HCT116 (cell line): ENCODE results near the gene SPHKAP. TPM values are rescaled to one million over a fixed set of nuclear protein-coding genes. Genes with fewer than 3 reads are reported as not detected.

Source experiments
- ATAC-seq: fragments of 200-7000 bp; cut with Tn5 transposase; 2 replicates; pipeline ENCODE4 v1.9.1; 2020; ENCODE audit warnings: mild to moderate bottlenecking, moderate library complexity
- BruUV-seq: library from RNA; stranded (reverse); fragments of 400-500 nt; replicated peaks from 2 replicates; lab custom pipeline; 2021; lab: Mats Ljungman, UMichigan
- CTCF ChIA-PET: fragments of 300-600 bp; sonication (Branson Sonifier 250); formaldehyde crosslinking; loops from one replicate; lab custom pipeline; 2021; ENCODE audit warnings: antibody characterized with exemption; lab: Charles Lee
- POLR2A ChIA-PET: fragments of 300-600, 350-600 bp; sonication (Branson Sonifier 250); formaldehyde crosslinking; loops from one replicate; lab custom pipeline; 2021; ENCODE audit warnings: antibody characterized with exemption; lab: Charles Lee
- RAD21 ChIA-PET, 2 experiments: fragments of 300-600 bp; sonication (Branson Sonifier 250); formaldehyde crosslinking; loops; one replicate each; lab custom pipeline; 2023; ENCODE audit warnings: low total read pairs in 2 of 2; ENCODE audit not compliant: uncharacterized antibody in 2 of 2, unreplicated experiment in 2 of 2, low non-redundant PET in 1 of 2; lab: Charles Lee
- DNase-seq: peaks from one replicate; pipeline ENCODE4 v3.0.0-alpha.2; 2010; ENCODE audit warnings: low read depth, low spot score
- H2AFZ ChIP-seq: fragments of 200-600 bp; shearing (Covaris generic), sonication (generic); 2 replicates; pipeline ENCODE4 v1.6.1; 2017; ENCODE audit warnings: low read depth, mixed run types, mixed read lengths, antibody characterized with exemption, low read length; ENCODE audit not compliant: poor library complexity, severe bottlenecking
- H3K27ac ChIP-seq: 2 replicates; pipeline ENCODE4 v1.5.1; 2012; ENCODE audit warnings: low read depth, low read length
- H3K27me3 ChIP-seq: fragments of 200-600 bp; sonication (generic); 2 replicates; pipeline ENCODE4 v1.6.1; 2016; ENCODE audit warnings: mixed run types, low read length, mixed read lengths; ENCODE audit not compliant: insufficient read depth
- H3K36me3 ChIP-seq, 2 experiments: fragments of 200-500 bp in 1 of 2; fragments of 200-600 bp in 1 of 2; sonication (Bioruptor generic) in 1 of 2; sonication (generic) in 1 of 2; 2 replicates each; pipeline versions ENCODE4 v1.5.1 to v1.6.1; 2014 to 2016; ENCODE audit warnings: low read length in 2 of 2, inconsistent platforms in 1 of 2, mixed read lengths in 1 of 2, mixed run types in 1 of 2; ENCODE audit not compliant: insufficient read depth in 2 of 2, control insufficient read depth in 1 of 2
- H3K4me1 ChIP-seq, 2 experiments: fragments of 200-600 bp in 1 of 2; sonication (generic) in 1 of 2; 2 replicates each; pipeline versions ENCODE4 v1.5.1 to v1.6.1; 2012 to 2017; ENCODE audit warnings: low read length in 2 of 2, inconsistent platforms in 1 of 2, mild to moderate bottlenecking in 1 of 2, mixed read lengths in 1 of 2, mixed run types in 1 of 2, moderate library complexity in 1 of 2; ENCODE audit not compliant: insufficient read depth in 2 of 2, control insufficient read depth in 1 of 2
- H3K4me2 ChIP-seq: fragments of 200-600 bp; sonication (generic); 2 replicates; pipeline ENCODE4 v1.6.1; 2017; ENCODE audit warnings: mixed run types, low read length, mixed read lengths
- H3K4me3 ChIP-seq, 2 experiments: fragments of 200-600 bp in 1 of 2; sonication (generic) in 1 of 2; replicated peaks in 1 of 2; 2 replicates each; pipeline ENCODE4 v1.5.1; 2011 to 2016; ENCODE audit warnings: low read length in 2 of 2, control low read depth in 1 of 2, low read depth in 1 of 2, mild to moderate bottlenecking in 1 of 2, mixed read lengths in 1 of 2, mixed run types in 1 of 2
- H3K79me2 ChIP-seq: fragments of 200-600 bp; sonication (generic); 2 replicates; pipeline ENCODE4 v1.6.1; 2017; ENCODE audit warnings: mild to moderate bottlenecking, mixed run types, low read length, moderate library complexity, mixed read lengths; ENCODE audit not compliant: insufficient read depth
- H3K9ac ChIP-seq: fragments of 200-600 bp; sonication (generic); 2 replicates; pipeline ENCODE4 v1.6.1; 2016; ENCODE audit warnings: low read length, mixed read lengths
- H3K9me2 ChIP-seq: fragments of 200-600 bp; sonication (generic), shearing (Covaris generic); 2 replicates; pipeline ENCODE4 v1.6.1; 2017; ENCODE audit warnings: mixed run types, mild to moderate bottlenecking, moderate library complexity; ENCODE audit not compliant: insufficient read depth
- H3K9me3 ChIP-seq, 2 experiments: fragments of 200-500 bp in 1 of 2; fragments of 200-600 bp in 1 of 2; sonication (Bioruptor generic) in 1 of 2; sonication (generic) in 1 of 2; 2 replicates each; pipeline ENCODE4 v1.6.1; 2014 to 2017; ENCODE audit warnings: low read length in 2 of 2, mixed read lengths in 2 of 2, inconsistent platforms in 1 of 2, low read depth in 1 of 2, mild to moderate bottlenecking in 1 of 2, mixed run types in 1 of 2, moderate library complexity in 1 of 2; ENCODE audit not compliant: control insufficient read depth in 1 of 2, insufficient read depth in 1 of 2
- H4K20me1 ChIP-seq: fragments of 200-600 bp; sonication (generic), shearing (Covaris generic); 2 replicates; pipeline ENCODE4 v1.6.1; 2017; ENCODE audit warnings: mixed run types, mild to moderate bottlenecking, moderate library complexity; ENCODE audit not compliant: insufficient read depth
- ATF3 ChIP-seq: IDR thresholded peaks from 2 replicates; pipeline ENCODE4 v1.6.1; 2012
- CBX3 ChIP-seq: IDR thresholded peaks from 2 replicates; pipeline ENCODE4 v1.6.1; 2012; ENCODE audit warnings: low read depth
- CTCF ChIP-seq, 3 experiments: fragments of 200-600 bp in 1 of 3; sonication (generic) in 1 of 3; IDR thresholded peaks in 2 of 3; conservative IDR thresholded peaks in 1 of 3; 2 replicates each; pipeline ENCODE4 v1.5.1; 2012 to 2017; ENCODE audit warnings: low read depth in 2 of 3, low read length in 2 of 3, antibody characterized with exemption in 1 of 3, borderline replicate concordance in 1 of 3, control low read depth in 1 of 3, mild to moderate bottlenecking in 1 of 3, mixed read lengths in 1 of 3, mixed run types in 1 of 3, moderate library complexity in 1 of 3; ENCODE audit not compliant: insufficient read depth in 1 of 3
- EGR1 ChIP-seq: IDR thresholded peaks from 2 replicates; pipeline ENCODE4 v1.6.1; 2012; ENCODE audit warnings: low read depth
- ELF1 ChIP-seq: IDR thresholded peaks from 2 replicates; pipeline ENCODE4 v1.6.1; 2012; ENCODE audit warnings: low read depth, borderline replicate concordance
- JUND ChIP-seq: IDR thresholded peaks from 2 replicates; pipeline ENCODE4 v1.6.1; 2012
- POLR2A ChIP-seq: IDR thresholded peaks from 2 replicates; pipeline ENCODE4 v1.7.0; 2011; ENCODE audit warnings: borderline replicate concordance; ENCODE audit not compliant: insufficient read depth, insufficient read length; ENCODE audit errors: extremely low read depth
- POLR2AphosphoS5 ChIP-seq: IDR thresholded peaks from 2 replicates; pipeline ENCODE4 v1.6.1; 2011; ENCODE audit warnings: mild to moderate bottlenecking, low read depth, low read length, moderate library complexity
- RAD21 ChIP-seq: IDR thresholded peaks from 2 replicates; pipeline ENCODE4 v1.6.1; 2012; ENCODE audit warnings: low read depth, mild to moderate bottlenecking
- SIN3A ChIP-seq: IDR thresholded peaks from 2 replicates; pipeline ENCODE4 v1.6.1; 2012; ENCODE audit warnings: low read depth
- SP1 ChIP-seq: IDR thresholded peaks from 2 replicates; pipeline ENCODE4 v1.6.1; 2012; ENCODE audit warnings: low read depth
- SRF ChIP-seq: IDR thresholded peaks from 2 replicates; pipeline ENCODE4 v1.6.1; 2012; ENCODE audit warnings: low read depth
- TCF7L2 ChIP-seq: IDR thresholded peaks from 2 replicates; pipeline ENCODE4 v1.7.0; 2011; ENCODE audit warnings: borderline replicate concordance, inconsistent platforms; ENCODE audit not compliant: insufficient read depth, insufficient read length; ENCODE audit errors: extremely low read depth
- YY1 ChIP-seq: IDR thresholded peaks from 2 replicates; pipeline ENCODE4 v1.6.1; 2011; ENCODE audit warnings: low read length, low read depth, moderate library complexity, mild to moderate bottlenecking; ENCODE audit not compliant: insufficient replicate concordance; ENCODE audit errors: extremely low read depth
- ZFX ChIP-seq: fragments of 450-650 bp; IDR thresholded peaks from 2 replicates; pipeline ENCODE4 v1.6.1; 2017
- ZNF274 ChIP-seq: fragments of 200-500 bp; sonication (Bioruptor generic); IDR thresholded peaks from 2 replicates; pipeline ENCODE4 v1.6.1; 2014; ENCODE audit warnings: mild to moderate bottlenecking, low read depth, low read length, inconsistent platforms
- intact Hi-C: fragments of 100-400 bp; cut with micrococcal nuclease; formaldehyde crosslinking; loops from 2 replicates; pipeline ENCODE4 v1.10.0; 2022
- total RNA-seq: library from RNA; stranded (reverse); gene quantifications from one replicate; pipeline ENCODE4 v1.2.1, GENCODE V29; 2021; ENCODE audit not compliant: unreplicated experiment

SPHKAP gene
- total RNA-seq, 1 experiment from 2014 or later, result not detected

- no peak for TF ChIP-seq CTCF (IDR thresholded peaks at IDR 0.05 in 2 of 3, conservative IDR thresholded peaks at IDR 0.05 in 1 of 3; ENCODE audit: borderline replicate concordance in 1 of 3, insufficient read depth in 1 of 3, low read depth in 2 of 3, low read length in 2 of 3)
- no peak for TF ChIP-seq SRF
Measured at GRCh38 chr2:228072669-228073068, 108.8 kb downstream of the SPHKAP start (continued).

- Histone ChIP-seq H3K27ac (no peak overlapping the region), H3K36me3 (no peaks in the 10 kb centered on the region), H3K4me3 (no peak overlapping the region), H3K79me2 (no peaks in the 10 kb centered on the region), H3K9ac (no peak overlapping the region), H3K4me2 (no peak overlapping the region), H3K9me3 (no peaks in the 10 kb centered on the region), H3K27me3 (no peaks in the 10 kb centered on the region), H3K4me1 (no peaks in the 10 kb centered on the region), H4K20me1 (no peaks in the 10 kb centered on the region)
- ChIA-PET POLR2A (no interaction called here), RAD21 (no interaction called here), CTCF (no interaction called here)
- BruUV-seq, result no TSS peak
- ATAC-seq (no peak), DNase-seq (no peak)
- no peak for TF ChIP-seq ELF1
- no peak for TF ChIP-seq POLR2AphosphoS5
- TF ChIP-seq EGR1, result no peak
- no peak for TF ChIP-seq ZFX
- no peak for TF ChIP-seq CBX3
- TF ChIP-seq SP1, result no peak
- TF ChIP-seq POLR2A, result no peak
- TF ChIP-seq YY1, result no peak
- no peak for TF ChIP-seq ZNF274
- no peak for TF ChIP-seq SRF
- TF ChIP-seq CTCF (IDR thresholded peaks at IDR 0.05 in 2 of 3, conservative IDR thresholded peaks at IDR 0.05 in 1 of 3; ENCODE audit: borderline replicate concordance in 1 of 3, insufficient read depth in 1 of 3, low read depth in 2 of 3, low read length in 2 of 3), result no peak
- no peak for TF ChIP-seq ATF3
- no peak for TF ChIP-seq RAD21
- TF ChIP-seq SIN3A, result no peak
- no peak for TF ChIP-seq TCF7L2
- TF ChIP-seq JUND, result no peak
- TF ChIP-seq, all 23 proteins: peak for 0
- Histone ChIP-seq H2AFZ (no peak overlapping the region), H3K9me2 (no peaks in the 10 kb centered on the region)
- intact Hi-C loops, result no loop called here
Measured at GRCh38 chr2:228067309-228067708, 114.2 kb downstream of the SPHKAP start.
